ENCODE measurements around the gene SDK1.

DNA sequence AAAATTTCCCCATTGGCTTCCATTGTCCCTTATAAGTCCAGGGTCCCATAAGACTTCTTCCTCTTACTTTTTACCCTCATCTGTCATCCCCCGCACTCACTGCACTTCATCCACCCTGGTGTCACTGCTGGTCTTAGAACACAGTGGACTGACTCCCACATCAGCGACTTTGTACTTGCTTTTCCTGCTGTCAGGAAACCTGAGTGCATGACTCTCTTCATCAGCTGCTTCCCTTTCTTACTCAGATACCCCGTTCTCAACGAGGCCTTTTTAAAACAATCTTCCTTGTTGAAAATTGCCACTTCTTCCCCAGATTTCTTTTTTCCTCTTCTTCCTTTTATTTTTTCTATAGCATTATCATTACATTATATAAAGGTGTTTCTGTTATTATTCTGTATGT lies 305.4 kb downstream of the SDK1 start:
- TF ChIP-seq, protein P1, sequence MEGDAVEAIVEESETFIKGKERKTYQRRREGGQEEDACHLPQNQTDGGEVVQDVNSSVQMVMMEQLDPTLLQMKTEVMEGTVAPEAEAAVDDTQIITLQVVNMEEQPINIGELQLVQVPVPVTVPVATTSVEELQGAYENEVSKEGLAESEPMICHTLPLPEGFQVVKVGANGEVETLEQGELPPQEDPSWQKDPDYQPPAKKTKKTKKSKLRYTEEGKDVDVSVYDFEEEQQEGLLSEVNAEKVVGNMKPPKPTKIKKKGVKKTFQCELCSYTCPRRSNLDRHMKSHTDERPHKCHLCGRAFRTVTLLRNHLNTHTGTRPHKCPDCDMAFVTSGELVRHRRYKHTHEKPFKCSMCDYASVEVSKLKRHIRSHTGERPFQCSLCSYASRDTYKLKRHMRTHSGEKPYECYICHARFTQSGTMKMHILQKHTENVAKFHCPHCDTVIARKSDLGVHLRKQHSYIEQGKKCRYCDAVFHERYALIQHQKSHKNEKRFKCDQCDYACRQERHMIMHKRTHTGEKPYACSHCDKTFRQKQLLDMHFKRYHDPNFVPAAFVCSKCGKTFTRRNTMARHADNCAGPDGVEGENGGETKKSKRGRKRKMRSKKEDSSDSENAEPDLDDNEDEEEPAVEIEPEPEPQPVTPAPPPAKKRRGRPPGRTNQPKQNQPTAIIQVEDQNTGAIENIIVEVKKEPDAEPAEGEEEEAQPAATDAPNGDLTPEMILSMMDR (IDR thresholded peaks at IDR 0.05), result no peak
- no peak for TF ChIP-seq POLR2A (IDR thresholded peaks at IDR 0.05)

Data from uterus (tissue), 2 donors.